Cerebellar cortex (tissue), 1 donor: ENCODE data around the gene SYT13.

ENCODE experiments used
- DNase-seq: peaks from one replicate; pipeline ENCODE4 v3.0.0-alpha.2; 2015; ENCODE audit warnings: low spot score

SYT13 gene

GRCh38 chr11:45313171-45313865 is 27.2 kb upstream of the SYT13 start:
- peak; percentile 57 for DNase-seq

- no peak for DNase-seq
Observed at GRCh38 chr11:45305874-45306623, 19.9 kb upstream of the SYT13 start.

DNA sequence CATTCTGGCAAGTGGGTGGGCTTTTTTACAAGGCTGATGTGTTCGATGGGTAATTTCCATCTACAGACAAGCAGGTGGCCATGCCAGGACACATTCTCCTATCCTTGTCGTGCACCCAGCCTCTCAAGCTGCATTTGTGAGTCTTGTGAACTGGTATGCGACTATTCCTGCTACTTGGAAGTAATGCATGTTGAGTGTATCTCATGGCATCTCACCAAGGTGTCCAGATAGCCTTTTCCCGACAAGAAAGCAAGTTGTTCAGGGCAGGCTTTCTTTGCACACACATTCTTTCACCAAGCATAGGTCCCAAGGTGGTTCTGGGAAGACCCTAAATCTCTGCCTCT is 18.8 kb upstream of the SYT13 start:
- no peak for DNase-seq

DNA sequence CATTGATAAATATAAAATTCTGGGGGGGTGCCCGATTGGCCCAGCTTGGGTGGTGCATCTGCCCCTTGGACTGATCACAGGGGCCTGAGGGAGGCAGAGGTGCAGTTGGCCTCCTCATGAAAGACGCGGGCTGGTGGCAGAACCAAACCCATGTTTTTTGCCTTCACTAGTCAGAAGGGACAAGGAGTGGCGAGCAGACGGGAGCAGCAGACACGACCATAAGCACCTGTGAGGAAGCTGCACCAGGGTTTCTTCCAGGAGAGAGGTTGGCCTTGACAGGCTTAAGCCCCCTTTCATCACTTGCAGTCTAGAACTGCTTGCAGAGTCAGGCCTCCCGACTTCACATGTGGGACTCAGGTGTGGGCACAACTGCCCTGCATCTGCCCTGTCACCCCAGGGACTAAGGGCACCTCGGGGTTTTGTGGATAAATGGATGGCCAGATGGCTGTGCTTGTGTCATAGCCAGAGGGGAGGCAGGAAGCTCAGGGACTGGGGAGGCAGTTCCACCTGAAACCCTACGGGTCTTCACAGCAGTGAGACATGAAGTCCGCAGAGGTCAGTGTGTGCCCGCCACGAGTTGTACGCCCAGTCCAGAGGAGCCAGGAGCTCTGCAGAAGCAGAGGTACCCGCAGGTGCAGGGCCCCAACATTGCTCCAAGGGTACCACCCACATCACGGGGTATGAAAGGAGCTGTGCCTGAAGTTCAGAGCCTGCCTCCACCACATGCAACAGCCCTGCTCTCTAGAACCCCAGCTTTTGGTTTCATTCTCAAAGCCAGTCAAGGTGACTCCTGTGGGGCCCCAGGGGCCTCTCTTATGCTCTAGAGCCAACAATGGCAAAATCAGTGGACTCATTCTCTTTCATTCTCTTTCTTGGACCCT is 18.2 kb upstream of the SYT13 start:
- DNase-seq: no peak

DNA sequence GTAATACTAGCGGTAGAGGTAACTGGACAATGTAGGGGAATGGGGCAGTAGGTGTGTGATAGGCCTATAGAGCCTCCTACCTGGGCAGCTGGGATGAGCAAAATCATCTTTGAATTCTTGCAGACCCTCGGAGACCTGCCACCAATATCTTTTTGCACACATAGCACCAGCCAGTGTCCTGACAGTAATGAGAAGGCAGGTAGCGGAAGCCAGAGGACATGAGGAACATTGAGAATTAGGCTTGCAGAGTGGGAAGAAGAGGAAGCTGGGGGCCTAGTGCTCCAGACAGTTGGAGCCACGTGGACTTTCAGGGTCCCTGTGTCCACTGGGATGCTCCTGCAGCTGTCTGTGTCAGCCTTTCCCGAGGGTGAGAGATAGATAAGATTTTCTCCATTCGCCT is 17.2 kb upstream of the SYT13 start:
- no peak for DNase-seq

DNA sequence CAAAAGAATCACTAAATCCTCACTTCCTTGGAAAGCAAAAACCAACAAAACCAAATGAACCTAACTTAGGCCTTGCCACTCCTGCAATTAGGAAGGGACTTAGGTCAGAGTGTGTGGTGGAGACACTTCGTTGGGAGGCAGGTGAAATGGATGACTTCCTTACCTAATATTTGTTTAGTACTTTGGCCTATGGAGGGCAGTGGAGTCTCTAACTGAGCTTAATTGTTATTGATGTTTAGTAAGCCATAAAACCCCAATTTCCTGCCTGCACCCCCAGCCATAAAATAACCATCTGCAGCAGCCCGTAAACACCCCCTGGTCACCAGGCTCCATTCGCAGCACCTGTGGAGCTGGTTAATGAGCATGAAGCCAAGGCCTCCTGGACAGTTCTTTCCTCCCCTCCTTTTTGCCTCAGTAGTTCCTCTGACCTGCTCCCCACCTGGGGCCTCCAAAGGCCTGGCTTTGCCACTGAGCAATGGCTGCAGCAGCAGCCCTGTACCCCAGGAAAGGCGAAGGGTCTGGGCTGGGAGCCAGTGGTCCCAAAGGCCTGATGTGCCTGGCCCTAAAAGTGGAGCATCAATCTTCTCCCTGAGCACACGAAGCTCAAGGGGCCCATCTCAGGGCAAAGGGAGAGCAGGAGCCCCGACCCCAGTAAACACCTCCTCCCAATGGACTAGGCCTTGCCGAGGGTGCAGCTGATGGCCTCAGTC is 15.6 kb upstream of the SYT13 start:
- DNase-seq: no peak

DNA sequence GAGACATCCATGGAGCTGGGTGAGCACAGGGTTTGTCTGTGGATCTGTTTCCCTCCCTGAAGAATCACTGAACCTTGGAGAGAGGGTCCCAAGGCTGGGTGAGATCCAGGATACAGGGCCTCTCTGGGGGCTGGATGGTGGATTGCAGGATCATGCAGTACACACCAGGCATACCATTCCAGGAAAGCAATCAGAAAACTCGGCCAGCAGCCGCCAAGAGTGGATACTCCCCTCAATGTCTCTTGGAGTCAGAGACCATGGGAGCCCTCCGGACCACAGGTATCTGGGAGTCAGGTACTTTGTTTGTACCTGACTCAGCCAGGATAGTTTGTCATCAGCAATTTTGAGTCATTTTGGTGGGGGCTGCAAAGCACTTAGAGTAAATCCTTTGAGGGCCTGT is 14.6 kb upstream of the SYT13 start:
- no peak for DNase-seq

DNA sequence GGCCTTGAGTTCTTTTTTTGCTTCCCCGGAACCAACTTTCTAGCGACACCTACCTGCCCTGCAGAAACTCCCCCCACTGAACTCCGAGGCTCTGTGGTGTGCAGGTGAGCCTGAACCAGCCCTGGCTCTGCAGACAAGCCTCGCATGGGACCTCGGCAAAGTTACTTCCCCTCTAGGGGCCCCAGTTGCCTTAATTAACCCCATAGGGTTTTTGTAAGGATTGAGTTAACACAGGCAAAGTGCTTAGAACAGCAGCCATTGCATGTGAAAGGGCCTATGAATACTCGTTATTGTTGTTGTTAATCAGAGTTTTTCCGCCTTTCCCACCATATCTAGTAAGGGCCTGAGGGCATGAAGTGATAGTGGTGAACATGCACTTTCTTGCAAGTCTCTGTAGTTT is 12.6 kb upstream of the SYT13 start:
- no peak for DNase-seq

GRCh38 chr11:45296075-45296474 is 9.9 kb upstream of the SYT13 start:
- DNase-seq: no peak

- DNase-seq: no peak
Observed at GRCh38 chr11:45294499-45294898, 8.4 kb upstream of the SYT13 start.

GRCh38 chr11:45293566-45294192 is 7.5 kb upstream of the SYT13 start:
- peak; percentile 90 for DNase-seq

- DNase-seq: no peak
Observed at GRCh38 chr11:45290586-45290985, 4.4 kb upstream of the SYT13 start.

- no peak for DNase-seq
Observed at GRCh38 chr11:45289369-45289768, 3.2 kb upstream of the SYT13 start.

DNA sequence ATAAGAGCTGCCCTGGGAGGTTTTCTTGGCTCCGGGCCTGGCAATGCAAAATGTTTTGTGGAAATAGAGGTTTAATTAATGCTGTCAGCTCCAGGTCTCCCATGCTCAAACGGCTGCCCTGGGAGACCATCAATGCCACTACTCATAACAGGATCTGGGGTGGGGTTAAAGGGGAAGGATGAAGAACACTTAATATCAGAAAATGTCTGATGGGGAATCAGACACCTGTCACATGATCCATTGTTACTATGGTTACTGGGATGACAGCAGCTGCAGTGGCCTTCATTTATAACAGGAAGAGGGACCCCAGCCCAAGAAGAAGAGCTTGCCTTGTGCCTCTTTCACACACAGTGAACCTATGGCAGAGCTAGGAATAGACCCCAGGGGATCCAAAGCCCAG is 2.2 kb upstream of the SYT13 start:
- DNase-seq: no peak

- DNase-seq: no peak
Observed at GRCh38 chr11:45287316-45287903, 1.3 kb upstream of the SYT13 start.

DNA sequence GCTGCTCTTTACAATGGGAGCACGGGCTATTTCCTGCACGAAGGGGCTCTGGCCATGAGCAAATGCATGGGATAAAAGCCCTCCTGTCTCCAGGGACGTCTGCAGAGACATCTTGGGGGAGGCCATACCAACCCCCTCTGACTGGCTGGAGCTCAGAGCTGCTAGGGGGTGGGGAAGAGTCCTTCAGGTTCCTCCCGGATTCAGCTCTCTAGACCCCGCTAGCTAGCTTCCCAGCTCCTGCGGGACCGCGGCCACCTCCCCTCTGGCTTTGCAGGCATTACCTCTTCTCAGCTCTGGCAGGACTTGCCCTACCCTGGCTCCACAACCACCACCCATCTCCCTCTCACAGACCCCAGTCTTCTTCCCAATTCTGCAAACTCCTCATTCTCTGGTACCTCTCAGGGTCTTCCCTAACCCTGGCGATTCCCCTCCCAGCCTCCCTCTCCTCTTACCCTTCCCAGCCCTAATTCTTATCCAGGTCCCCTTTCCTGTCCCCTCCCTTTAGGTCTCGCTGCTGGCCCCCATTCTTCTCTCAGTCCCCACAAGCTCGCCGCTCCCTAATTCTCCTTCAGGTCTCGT is 802 bp downstream of the SYT13 start:
- DNase-seq: peak; percentile 40

- no peak for DNase-seq
Observed at GRCh38 chr11:45282081-45282480, 4.1 kb downstream of the SYT13 start.

DNA sequence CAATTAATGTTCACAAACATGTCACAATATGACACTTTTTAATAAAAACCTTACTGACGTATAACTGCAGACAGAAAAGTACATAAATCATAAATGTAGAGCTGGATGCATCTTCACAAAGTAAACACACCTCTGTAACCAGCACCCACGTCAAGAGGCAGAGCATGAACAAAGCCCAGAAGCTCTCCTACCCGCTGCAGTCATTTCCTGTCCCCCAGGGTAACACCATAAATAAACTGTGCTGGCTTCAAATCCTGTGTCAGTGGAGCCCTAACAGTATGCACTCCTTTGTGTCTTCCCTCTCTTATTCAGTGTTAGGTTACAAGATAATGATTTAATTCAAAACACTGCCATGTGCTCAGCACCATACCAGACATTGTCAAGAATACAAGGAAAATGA is 5.7 kb downstream of the SYT13 start:
- no peak for DNase-seq

DNA sequence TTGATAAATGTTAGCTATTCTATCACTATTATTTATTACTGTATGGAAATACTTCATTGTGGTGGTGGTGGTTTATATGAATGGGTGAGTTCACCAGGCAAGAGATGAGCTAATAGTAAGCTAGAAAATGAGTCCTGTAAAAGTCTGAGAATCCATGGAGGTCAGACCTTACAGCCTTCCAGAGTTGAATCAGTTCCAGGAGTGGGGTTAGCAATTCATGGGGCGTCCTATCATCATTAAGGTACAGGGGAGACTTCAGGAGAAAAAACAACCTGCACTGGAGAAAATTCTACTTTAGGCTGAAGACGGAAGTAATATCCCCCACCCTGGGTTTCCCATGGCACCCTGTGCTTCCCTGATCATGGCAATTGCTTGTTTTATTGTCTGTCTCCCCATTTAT is 6.5 kb downstream of the SYT13 start:
- DNase-seq: no peak

GRCh38 chr11:45278714-45279113 is 7.4 kb downstream of the SYT13 start:
- DNase-seq: no peak

DNA sequence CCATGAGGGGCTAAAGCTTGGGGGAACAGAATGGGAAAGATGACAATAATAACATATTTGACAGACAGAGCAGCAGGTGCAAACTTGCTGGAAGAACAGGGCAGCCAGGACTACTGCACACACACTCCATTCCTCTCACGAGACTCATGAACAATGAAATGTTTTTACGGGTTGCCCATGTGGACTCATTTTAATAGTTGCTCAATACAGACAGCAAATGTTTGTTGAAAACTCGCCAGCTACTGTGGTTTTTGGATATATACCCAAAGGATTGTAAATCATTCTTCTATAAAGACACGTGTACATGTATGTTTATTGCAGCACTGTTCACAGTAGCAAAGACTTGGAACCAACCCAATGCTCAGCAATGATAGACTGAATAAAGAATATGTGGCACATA is 10.3 kb downstream of the SYT13 start:
- no peak for DNase-seq
